Activated CD4-positive, alpha-beta T cell treated with anti-CD3 and anti-CD28 coated beads, Interleukin-2, amount 50 U/mL, for 48 hours (primary cell): ENCODE data around the gene NAT9.

Experiments used
- DNase-seq, 2 experiments: peaks; one replicate each; pipeline ENCODE4 v3.0.0-alpha.2; 2020

Gene NAT9, protein sequence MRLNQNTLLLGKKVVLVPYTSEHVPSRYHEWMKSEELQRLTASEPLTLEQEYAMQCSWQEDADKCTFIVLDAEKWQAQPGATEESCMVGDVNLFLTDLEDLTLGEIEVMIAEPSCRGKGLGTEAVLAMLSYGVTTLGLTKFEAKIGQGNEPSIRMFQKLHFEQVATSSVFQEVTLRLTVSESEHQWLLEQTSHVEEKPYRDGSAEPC

DNA sequence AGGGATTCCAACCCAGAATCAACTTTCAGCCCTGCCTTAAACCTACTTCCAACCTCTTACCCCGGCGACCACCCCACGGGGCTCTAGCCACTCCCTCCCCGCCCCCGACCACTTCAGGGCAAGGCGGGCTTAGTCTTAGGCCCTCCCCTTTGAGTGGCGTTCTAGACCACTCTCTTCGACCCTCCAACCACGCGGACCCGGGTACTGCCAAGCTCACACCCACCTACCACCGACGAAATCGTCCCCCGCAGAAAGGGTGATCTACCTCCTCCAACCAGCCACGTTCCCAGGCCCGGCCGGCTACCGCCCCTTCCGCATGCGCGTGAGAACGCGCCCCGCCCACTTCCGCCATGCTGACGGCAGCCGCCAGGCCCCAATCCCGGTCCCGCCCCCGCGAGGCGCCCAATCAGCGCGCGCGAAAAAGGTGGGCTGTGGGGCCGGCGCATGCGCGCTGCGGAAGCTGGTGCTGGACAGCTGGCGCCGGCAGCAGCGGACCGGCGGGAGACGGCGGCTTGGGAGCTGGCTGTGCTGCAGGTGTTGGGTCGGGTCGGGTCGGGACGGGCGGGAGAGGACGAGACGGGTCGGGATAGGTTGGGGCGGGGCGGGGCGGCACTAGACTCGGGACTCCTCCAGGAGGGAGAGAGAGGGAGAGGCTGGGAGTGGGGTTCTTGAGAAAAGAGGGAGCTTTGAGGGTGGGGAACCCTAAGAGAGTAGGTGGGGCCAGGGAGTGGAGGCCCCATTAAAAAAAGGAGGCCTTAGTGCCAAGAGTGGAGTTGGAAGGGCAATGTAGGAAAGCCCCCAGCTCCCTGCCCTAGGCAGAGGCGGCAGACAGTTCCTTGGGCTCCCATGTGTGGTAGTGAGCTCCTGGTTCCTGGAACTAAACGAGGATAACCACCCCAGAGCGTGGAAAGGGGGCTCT lies at the start of gene NAT9:
Gene NAT9 (minus strand): TSS at position 302 of the 919 bp plus-strand sequence. CDS start 647 bp downstream, outside the sequence.
- peak; percentile 99 for DNase-seq

DNA sequence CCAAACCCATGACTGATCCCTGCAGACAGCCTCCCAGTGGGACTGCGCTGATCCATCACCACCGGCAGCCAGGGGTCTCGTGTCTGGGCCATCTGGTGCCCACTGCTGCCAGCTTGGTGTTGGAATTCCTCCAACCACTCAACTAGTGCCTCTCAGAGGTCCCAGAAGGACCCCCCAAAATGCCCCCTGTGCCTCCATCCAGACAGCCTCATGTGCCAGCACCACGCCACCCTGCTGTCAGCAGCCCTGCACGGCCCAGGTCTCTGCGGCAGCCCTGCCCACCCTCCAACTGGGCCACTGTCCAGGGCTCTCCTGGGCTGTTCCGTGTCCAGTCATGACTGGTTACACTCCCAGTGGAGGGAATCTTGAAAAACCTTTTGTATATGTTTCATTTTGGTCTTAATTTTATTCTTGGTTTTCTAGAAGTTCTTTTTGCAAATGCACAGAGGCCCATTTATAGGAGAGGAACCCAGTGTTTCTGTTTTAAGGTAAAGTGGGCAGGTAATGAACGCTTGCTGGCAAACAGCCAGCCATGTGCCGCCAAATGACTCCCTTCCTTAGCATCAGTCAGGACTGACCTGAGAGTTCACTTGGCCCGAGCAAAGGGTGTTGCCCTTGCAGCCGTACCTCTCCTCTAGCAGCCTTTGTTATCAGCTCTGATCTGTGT lies 48.9 kb upstream of the NAT9 start:
- DNase-seq, result no peak

DNA sequence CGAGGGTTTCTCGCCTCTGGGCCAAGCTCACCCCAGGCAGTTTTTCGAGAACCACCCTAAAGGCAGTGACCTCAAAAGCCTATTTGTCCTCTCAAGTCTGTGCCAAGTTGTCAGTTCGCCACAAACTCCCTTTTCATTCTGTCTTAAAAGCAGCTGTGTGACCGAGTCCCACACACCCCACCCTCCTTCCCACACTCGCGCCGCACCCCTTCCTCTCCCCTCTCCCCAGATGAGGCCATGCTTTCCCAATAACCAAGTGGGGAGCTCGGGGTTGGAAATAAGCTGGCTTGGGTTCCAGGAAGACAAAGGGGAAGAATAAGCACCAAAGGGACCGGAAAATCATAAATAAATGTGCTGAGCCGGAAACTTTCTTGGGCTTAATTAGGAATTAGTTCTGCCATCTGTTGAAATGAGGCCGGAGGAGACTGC lies 46.8 kb upstream of the NAT9 start:
- no peak for DNase-seq

DNA sequence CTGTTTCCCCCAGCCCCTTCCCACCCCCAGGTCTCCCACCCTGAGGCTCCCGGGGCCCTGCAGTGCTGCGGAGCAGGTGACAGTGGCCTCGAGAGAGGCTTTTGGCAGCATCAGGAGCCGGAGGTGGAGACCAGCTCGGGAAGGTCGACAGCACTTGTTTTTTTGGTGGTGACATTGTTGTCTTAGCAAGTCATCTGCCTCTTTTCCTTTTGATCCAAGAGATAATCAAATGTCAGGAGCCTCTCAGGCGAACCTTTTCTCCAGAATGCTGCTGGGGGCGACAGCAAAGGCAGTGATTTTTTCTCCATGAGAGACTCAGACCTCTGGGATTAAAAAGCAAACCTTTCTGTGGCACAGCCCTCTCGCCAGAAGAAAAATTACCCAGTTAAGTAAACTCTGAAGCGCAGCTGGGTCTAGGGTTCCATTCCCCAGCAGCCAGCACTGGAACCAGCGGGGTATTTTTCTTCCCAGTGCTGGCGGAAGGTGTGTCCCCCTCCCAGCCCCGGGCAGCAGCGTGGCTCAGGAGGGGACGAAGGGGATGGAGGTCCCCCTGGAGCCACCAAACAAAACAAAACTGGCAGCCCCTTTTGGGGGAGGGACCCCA lies 46.3 kb upstream of the NAT9 start:
- DNase-seq, result no peak

DNA sequence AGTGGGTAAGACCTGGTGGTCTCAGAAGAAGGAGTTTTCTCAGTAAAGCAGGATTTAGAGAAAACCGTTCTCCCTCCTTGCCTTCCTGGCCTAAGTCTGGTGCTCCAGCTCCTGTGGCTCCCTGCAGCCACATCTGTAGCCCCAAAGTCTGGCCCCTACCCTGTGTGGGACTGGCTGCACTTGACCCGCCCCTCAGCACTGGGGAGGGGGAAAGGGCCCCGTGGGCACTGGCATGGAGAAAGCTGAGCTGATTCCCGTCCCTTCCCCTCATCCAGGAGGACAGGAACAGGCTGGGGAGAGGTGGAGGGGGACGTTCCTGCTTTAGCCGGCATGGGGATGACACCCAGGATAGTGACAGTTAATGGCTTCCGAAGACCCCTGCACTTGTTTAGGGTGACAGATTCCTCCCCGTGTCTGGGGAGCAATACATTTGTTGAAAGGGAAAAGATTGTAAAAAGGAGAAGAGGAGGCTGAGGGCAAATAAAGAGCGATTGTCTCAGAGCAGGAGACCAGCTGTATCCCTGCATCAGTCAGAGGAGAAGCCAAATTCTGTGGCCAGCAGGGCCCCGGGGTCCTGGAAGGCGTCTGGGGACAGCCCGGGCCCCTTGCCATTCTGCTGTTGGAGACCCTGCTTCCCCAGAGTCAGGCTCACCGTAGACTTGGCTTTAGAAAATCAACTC lies 45.6 kb upstream of the NAT9 start:
- no peak for DNase-seq

DNA sequence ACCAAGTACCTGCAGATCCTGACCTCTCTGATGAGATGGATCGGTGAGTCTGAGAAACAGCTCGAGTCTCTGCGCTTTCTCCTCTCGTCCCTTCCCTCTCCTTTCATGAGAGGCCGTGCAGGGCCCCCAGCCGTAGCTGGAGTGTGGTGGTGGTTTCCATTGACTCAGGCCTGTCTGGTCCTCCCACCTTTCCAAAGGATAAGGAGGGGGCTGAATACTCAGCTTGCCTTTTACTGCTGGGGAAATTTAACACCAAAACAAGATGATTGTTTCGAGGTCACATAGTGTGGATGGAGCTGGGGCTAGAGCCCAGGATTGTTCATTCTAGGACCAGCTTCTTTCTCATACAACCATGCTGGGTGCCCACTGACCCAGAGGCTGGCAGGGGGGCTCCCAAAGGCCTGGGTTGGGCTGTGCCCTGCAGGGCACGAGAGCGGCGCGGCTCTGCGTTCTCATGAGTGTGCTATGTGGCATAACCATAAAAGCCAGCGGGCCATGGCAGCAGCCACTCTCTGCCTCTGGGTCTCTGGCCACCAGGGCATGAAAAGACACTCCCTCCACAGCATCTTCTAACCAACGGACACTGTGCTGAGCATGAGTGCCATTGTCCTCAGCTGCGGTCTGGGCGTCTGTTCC lies 43.8 kb upstream of the NAT9 start:
- DNase-seq, result no peak

DNA sequence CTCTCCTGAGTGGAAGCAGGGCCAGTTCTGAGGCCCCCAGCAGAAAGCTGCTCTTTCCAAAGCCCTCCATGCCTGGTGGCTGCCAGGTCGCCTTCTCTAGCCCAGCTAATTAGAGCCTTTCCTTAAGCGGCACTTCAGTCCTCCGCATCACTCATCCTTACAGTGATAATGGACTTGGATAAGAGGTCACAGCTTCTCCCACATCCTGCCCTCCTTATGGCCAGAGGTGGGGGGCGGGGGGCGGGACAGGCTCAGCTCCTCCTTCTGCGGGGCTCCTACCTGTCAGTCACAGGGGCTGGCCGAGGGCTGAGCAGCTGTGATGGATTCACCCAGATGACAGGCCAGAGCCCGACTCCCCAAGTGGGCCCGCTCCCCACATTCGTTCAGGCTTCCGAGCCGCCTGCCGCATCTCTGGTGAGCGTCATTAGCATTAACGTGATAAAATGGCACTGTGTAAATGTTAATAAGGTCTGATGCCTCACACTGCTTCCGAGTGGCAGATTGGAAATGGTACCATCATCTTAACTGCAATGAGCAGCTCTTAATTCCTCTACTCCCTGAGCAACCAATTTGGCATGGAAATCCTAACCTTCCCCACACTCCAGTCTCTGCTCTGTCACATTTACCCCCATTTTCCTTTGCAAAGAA lies 42.3 kb upstream of the NAT9 start:
- no peak for DNase-seq

DNA sequence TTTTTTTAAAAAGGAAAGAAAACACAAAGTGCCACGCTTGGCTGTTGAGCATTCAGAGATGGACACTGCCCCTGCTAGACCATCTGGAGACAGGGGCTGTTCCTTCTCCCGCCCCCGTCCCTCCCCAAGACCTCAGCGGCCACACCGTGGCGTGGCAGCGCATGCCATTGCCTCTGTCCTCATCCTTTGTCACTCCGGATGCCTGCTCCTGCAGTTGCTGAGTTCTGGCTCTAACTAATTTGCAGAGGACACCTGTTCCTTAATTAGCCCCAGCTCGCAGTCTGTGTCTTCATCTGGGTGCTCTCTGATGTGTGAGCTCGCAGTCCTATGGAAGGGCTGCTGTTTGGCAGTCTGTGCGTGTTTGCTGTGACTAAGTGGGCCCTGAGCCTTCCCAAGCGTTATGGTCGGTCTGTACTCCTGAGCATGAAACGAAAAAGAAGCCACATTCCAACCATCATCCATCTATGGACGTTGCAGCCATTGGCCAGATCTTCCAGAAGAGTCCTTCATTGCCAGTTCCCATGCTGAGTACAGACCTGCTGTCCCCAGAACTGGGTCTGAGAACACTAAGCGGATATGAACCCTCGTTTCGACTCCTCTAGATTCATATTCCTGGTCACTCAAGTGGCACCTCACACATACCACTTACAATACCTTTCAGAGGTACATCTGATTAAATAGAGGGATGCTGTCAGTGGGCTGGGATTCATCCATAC lies 40.9 kb upstream of the NAT9 start:
- DNase-seq, result no peak

DNA sequence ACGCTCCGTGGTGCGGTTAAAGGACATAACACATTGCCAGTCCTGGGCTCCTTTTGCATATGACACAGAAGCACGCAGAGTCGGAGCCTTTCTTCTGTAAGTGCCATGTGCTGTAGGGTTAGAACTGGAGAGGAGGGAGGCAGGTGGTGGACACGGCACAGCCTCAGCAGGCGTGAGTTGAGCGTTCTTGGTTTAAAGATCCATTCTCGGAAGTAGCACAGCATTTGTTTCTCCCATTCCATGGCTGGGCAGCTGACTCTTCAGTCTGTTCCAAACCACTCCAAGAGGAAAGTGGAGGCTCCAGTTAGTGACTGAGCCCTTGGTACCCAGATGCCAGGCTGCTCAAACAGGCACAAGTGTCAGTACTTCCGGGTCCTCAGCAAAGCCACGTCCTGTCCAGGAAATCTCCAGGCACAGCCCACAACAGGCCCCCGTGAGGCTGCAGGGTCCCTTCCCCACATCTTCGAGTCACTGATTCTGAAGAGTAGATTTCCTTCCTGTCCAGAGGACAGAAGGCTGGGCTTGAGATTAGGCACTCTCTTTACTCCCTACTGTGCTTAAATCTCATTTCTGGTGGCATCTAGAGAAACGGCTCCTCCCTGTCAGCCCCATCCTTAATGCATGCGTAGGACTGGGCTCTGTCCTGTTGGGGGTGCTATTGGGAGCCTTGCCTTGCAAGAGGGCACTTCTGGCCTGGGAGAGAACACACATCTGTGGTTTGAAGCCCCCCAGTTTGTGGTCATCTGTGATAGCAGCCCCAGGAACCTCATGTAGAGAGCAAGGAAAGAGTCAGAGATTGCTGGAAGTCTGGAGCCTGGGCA lies 39.6 kb upstream of the NAT9 start:
- DNase-seq, result no peak

DNA sequence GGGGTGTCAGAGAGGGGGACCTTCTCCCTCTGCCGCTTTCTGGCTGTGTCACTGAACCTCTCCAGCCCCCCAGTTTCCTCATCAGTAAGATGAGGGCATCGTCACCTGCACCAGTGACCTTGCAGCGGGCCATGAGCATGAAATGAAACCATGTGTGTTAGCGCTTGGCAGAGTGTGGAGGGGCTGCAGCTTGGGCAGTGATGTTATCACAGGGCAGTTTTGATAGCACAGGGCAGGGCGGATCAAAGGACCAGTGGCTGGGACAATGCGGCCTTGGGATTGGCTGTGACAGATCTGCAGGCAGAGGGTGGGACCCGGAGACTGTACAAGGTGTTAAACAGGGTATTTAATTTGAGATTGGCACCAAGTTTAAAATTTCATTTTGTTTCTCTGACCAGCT lies 38.9 kb upstream of the NAT9 start:
- no peak for DNase-seq

DNA sequence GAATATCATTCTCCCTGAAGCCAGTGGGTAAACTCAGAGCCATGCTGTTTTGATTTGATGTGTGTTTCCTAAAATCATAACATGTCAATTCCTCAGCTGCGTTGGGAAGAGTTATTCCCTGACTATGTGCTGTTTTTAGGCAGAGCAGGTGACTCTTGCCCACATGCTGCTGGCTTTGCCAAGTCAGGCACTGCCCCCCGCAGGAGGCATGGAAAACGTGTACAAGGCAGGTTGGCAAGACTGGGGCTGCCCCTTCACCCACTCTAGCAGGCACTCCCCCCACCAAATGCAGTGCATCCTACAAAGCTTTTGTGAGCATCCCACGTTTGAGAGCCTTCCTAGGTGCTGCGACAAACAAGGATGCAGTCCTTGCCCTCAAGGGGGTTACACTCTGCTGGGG lies 38.3 kb upstream of the NAT9 start:
- peak in 1 of 2 experiments; percentile 6 for DNase-seq

DNA sequence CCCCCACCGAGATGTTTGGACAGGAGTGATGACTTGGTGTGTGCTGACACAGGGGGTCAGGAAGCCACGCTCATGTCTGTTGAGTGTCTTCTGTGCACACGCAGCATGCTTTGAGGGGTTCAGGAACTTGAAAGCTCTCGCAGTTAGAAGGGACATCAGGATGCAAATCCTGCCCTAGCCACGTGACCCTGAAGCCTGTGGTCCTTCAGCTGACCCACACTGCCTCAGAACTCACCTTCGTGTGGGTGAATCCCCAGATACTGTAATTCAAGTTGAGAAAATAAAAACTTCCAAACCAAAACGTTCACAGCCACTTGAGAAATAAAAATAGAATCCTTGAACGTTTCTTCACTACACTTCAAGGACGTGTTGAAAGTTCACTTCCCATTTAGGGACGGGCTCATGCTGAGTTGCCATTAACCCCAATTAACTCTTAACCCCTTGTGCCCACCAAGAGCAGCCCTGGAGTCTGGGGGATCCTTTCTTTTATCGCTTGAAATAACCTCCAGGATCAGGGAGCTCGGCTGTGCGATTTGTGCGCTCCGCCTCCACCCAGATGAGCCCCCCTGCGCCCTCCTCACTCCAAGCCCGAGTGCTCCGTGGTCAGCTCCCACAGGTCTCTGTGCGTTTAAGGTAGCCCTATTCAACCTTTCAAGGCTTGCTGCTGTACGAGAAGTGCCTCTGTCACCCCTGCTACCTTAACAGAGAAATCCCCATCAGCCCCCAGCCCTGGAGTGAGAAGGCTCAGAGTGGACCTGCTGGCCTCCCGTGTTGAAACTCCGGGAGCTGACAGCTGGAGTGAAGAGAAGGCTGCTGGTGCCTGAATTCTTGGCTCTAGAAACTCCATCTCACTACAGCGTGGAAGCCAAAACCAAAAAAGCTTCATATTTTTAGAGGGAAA lies 36.2 kb upstream of the NAT9 start:
- no peak for DNase-seq

DNA sequence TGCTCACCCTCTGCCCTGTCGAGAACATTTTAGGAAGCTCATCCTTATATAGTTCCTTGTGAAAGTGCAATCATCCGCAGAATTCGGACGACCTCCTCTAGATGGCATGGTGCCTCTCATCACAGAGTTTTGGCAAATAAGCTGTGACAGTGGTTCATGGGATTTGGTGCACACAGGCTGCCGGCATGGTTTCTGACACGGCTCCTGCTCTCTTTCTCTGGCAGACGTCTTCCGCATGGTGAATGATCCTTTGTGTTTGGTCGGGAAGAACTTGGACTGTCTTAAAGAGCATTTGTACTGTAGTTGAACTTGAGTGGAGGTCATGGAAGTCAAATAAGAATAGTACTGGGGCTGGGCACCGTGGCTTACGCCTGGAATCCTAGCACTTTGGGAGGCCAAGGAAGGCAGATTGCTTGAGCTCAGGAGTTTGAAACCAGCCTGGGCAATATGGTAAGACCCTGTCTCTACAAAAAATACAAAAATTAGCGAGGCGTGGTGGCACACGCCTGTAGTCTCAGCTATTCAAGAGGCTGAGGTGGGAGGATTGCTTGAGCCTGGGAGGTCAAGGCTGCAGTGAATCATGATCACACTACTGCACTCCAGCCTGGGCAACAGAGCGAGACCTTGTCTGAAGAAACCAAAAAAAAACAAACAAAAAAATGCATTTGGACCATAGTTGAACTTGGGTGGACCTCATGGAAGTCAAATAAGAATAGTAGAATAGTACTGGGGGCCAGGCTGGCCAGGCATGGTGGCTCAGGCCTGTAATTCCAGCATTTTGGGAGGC lies 34.7 kb upstream of the NAT9 start:
- no peak for DNase-seq

DNA sequence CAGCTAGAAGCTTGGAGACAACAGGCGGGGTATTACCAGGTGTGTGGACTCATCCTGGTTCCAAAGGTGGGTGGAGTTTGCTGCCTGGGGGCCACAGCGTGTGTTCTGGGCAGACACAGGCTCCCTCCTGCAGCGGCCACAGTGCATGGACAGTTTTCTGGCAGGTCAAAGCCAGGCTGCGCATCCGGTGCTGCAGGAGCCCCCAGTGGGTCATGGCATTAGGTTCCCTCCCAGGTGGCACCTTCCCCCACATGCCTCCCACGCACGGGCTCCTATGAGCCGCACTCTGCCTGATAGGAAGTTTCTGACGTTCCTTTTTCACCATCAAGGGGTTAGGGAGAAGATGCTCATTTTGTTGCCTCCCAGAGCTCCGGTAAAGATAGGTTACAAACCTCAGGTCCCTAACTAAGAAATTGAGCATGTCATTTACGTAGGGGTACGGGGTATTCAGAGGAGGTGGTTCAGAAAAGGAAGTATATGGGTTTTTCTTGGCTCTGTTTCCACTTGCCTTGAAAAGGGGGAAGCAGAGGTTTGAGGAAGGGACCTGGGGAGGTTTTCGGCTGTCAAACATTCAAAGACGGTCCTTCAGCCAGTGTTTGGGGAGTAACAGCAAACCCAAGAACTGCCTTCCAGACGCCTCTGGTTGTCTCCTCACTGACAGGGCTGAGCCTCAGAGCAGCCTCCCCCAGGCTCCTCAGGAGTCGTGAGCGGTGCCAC lies 32.7 kb upstream of the NAT9 start:
- DNase-seq, result no peak

DNA sequence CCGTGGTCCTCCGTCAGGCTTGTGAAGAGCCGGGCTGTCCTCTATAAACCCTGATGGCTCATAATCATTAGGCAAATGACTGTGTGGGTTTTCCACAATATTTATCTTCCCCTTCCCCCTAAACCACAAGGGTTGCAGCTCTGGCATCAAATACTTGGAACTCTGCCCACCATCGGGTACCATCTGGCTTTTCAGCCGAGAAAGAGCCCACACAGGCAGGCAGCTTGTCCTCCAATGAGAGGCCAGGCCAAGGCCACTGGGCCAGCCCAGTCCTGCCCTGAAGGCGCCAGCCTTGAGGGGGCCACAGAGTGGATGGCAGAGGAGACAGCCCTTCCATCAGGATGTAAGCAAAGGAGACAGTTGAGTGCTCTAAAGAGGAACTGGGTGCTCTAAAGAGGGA lies 31.8 kb upstream of the NAT9 start:
- DNase-seq, result no peak

DNA sequence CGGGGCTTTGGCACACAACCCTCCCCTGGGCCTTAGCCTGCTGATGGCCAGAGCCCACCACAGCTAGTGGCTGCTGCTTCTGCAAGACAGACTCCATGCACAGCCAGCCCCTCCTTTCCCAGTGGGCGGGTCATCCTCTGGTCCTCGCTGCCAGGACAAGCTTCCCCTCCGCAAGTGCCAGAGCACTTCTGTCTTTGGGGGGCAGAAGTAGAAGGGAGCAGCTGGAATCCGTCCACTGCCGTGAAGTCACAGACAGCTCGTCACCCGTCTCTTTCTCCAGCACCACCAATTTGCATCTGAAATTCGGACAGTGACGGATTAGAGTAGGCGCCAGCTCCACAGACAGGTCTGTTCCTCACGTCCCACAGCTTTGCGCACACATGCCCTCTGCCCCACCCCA lies 31.3 kb upstream of the NAT9 start:
- no peak for DNase-seq

DNA sequence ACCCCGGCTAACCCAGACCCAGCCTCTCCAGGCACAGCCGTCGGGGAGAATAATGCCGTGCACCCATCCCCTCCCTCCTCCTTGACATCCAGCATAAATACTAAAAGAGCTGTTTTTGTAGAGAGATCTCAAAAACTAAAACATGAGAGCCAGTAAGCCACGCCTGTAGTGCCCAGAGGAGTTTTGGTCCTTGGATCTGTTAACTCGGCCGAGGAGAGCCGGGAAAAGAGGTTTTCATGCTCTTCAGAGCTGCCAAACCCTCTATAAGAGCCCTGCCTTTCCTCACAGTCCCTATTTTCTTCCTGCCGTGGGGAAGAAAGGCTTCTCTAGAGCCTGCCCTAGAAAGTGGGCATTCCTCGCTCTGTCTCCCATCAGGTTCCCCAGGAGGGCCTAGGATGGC lies 30.2 kb upstream of the NAT9 start:
- DNase-seq, result no peak

DNA sequence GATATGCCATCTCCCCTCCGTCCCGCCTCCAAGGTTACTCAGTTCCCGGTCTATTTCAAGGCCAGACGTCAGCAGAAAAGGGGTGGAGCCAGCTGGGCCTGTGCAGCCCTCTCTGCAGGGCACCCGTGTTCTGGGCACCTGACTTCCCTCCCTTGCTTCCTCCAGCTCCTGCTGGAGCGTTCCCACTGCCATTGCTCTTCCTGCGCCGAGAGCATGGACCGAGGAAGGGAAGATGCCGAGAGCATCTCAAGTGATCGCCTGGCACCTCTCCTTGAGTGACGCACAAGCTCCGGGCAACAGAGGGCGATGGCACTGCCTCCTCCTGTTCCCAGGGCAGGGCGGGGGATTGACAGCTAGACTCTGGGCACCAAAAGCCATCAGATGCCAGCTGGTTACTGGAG lies 29.4 kb upstream of the NAT9 start:
- no peak for DNase-seq
